Epithelial cell of proximal tubule (primary cell): ENCODE measurements around the gene KPNB1. TPM values are rescaled to one million over a fixed set of nuclear protein-coding genes. Genes with fewer than 3 reads are reported as not detected.

Experiments
- DNase-seq: peaks from one replicate; pipeline ENCODE4 v3.0.0-alpha.2; 2011; ENCODE audit warnings: low read depth
- H3K4me3 ChIP-seq: 2 replicates; pipeline ENCODE4 v1.5.1; 2011; ENCODE audit warnings: low read depth, mild to moderate bottlenecking, low read length
- total RNA-seq: library from RNA; depleted of rRNA; stranded (reverse); fragments of >200 nt; gene quantifications from 2 replicates; pipeline ENCODE4 v1.2.3, GENCODE V29; 2015
- TF ChIP-seq, protein P1 (sequence below): conservative IDR thresholded peaks from 2 replicates; pipeline ENCODE4 v1.5.1; 2012; ENCODE audit warnings: low read depth, mild to moderate bottlenecking, low read length

Gene KPNB1
- total RNA-seq, 1 donor from 2014 or later: 392 TPM

DNA sequence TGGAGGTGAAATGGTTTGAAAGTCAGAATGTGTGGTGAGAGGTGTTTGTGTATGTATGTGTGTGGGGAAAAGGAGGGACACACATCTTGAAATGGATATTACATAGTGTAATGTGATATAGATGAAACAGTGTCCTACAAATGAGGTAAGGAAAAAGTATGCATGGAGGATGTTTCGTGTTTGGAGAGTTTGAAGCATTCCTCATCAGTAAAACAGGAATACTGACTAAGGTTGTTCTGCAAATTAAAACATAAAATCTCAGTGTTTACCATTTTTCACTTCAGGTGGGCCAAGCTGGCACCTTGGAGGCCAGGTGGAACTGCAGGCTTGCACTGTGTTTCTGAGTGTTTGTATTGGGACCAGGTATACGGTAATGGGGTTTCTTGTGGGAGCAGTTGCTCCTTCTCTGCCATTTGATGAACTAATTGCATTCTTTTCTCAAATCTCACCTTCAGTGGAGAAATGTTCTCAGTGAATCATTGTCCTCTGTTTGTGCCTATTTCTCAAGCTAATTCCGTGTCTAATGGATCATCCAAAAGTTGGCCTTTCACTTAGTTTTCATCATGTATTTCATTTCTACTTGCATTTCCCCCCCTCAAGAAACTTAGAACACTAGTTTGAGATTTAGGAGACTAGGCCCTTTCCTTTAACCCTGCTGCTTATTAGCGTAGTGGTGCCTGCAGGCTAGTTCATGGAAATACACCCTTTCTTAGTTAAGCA is 36.0 kb downstream of the KPNB1 start:
- TF ChIP-seq, protein P1, sequence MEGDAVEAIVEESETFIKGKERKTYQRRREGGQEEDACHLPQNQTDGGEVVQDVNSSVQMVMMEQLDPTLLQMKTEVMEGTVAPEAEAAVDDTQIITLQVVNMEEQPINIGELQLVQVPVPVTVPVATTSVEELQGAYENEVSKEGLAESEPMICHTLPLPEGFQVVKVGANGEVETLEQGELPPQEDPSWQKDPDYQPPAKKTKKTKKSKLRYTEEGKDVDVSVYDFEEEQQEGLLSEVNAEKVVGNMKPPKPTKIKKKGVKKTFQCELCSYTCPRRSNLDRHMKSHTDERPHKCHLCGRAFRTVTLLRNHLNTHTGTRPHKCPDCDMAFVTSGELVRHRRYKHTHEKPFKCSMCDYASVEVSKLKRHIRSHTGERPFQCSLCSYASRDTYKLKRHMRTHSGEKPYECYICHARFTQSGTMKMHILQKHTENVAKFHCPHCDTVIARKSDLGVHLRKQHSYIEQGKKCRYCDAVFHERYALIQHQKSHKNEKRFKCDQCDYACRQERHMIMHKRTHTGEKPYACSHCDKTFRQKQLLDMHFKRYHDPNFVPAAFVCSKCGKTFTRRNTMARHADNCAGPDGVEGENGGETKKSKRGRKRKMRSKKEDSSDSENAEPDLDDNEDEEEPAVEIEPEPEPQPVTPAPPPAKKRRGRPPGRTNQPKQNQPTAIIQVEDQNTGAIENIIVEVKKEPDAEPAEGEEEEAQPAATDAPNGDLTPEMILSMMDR: no peak
- no peak overlapping the region for H3K4me3 ChIP-seq
- DNase-seq: peak; percentile 62

- TF ChIP-seq, protein P1: no peak
These were observed 36.5 kb downstream of the KPNB1 start for GRCh38 chr17:47686276-47686635.

DNA sequence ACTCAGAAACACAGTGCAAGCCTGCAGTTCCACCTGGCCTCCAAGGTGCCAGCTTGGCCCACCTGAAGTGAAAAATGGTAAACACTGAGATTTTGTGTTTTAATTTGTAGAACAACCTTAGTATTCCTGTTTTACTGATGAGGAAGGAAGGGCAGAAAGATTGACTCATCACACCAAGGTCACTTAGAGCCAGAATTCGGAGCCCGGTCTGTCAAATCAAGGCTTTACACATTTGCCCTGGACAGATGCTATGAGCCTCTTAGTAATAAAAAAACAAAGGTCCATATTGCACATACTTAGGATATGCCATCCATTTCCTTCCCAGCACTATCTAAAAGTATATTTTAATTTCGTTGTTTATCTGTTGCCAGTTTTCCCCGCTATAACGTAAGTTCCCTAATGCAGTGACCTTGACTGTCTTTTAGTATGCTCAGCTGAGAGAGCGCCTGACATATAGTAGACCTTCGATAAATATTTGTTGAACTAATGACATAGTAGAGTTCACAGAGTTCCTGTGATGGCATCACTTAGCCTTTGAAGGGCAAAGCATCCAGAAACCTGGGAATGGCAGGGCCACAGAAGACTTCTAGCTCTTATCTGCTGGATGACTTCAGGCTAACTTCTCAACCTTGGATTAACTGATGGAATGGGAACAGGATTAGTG is 37.1 kb downstream of the KPNB1 start:
- TF ChIP-seq, protein P1: no peak
- DNase-seq: no peak
- no peak overlapping the region for H3K4me3 ChIP-seq

More at GRCh38 chr17:47686276-47686635, 36.5 kb downstream of the KPNB1 start:
- no peak overlapping the region for H3K4me3 ChIP-seq
- DNase-seq: peak; percentile 82

DNA sequence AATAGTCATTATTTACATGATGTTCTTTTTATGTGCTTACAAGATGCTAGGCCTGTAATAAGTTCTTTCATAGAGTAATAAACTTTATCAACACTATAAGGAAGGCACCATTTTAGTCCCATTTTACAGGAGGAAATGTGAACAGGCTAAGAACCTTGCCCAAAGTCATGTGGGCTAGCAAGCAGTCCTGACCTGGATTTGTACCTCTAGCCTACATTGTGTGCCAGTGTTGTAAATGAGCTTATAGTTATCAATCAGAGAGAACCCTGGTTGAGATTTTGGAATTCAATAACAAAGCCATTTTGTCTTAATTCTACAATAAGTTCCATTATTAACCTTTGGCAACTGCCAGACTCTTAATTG is 37.6 kb downstream of the KPNB1 start:
- no peak for DNase-seq
- TF ChIP-seq, protein P1: no peak
- H3K4me3 ChIP-seq: no peak overlapping the region

GRCh38 chr17:47687748-47688147 is 38.0 kb downstream of the KPNB1 start:
- TF ChIP-seq, protein P1: no peak
- no peak for DNase-seq
- H3K4me3 ChIP-seq: no peak overlapping the region

DNA sequence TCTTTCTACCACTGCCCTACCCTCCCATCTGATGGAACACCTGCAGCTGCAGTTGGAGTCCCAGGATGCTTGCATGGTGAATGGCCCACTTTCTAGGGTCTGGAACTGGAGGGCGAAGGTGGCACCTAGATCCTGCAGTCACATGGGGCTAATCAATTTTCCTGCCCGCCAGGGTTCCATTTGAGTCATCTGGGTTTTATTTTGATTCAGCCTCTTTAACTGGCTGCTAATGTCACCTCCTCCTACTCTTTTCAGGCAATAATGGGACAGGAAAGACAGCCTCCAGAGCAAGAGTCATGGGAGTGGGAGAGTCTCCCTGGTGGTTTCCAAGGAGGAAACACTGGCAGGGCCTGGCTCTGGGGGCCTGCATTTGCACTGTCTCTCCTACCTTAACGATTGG is 40.4 kb downstream of the KPNB1 start:
- no peak overlapping the region for H3K4me3 ChIP-seq
- DNase-seq: no peak
- TF ChIP-seq, protein P1: no peak
